ENCODE measurements around the gene AP3S2.

GRCh38 chr15:89893696-89894447, at the start of gene AP3S2:
- TF ChIP-seq EZH2 (IDR thresholded peaks at IDR 0.05; ENCODE audit: low read length), result no peak
- TF ChIP-seq CTCF (optimal IDR thresholded peaks at IDR 0.05 in 1 of 3, IDR thresholded peaks at IDR 0.05 in 1 of 3, conservative IDR thresholded peaks at IDR 0.05 in 1 of 3; ENCODE audit: extremely low read depth in 1 of 3, insufficient read depth in 2 of 3, low read length in 3 of 3), result no peak
